Neural progenitor cell (in vitro differentiated cells): ENCODE results near the gene GPI.

Experiments
- EZH2 ChIP-seq: fragments of 200-600 bp; sonication (generic); IDR thresholded peaks from 2 replicates; pipeline ENCODE4 v1.6.1; 2017; ENCODE audit warnings: antibody characterized with exemption, mild to moderate bottlenecking, moderate library complexity
- EZH2phosphoT487 ChIP-seq: fragments of 200-600 bp; sonication (generic); IDR thresholded peaks from 2 replicates; pipeline ENCODE4 v1.6.1; 2017; ENCODE audit warnings: antibody characterized with exemption
- TF ChIP-seq, protein P1 (sequence below): fragments of 200-600 bp; sonication (generic); IDR thresholded peaks from 2 replicates; pipeline ENCODE4 v1.5.1; 2017; ENCODE audit warnings: antibody characterized with exemption, mild to moderate bottlenecking

DNA sequence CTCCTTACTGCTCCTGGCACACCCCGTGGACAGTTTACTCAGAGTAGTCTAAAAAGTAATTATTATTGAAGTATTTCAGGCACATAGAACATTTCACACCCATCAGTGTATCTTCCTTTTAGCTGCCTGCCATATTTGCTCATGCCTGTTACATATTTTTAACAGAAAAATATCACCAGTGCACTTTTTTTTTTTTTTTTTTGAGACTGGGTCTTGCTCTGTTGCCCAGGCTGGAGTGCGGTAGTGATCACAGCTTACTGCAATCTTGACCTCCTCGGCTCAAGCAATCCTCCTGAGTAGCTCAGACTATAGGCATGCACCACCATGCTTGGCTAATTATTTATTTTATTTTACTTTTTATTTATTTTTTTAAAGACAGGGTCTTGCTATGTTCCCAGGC, 40.7 kb upstream of the GPI start:
- TF ChIP-seq EZH2phosphoT487 (no peak), EZH2 (no peak)
- TF ChIP-seq, protein P1, sequence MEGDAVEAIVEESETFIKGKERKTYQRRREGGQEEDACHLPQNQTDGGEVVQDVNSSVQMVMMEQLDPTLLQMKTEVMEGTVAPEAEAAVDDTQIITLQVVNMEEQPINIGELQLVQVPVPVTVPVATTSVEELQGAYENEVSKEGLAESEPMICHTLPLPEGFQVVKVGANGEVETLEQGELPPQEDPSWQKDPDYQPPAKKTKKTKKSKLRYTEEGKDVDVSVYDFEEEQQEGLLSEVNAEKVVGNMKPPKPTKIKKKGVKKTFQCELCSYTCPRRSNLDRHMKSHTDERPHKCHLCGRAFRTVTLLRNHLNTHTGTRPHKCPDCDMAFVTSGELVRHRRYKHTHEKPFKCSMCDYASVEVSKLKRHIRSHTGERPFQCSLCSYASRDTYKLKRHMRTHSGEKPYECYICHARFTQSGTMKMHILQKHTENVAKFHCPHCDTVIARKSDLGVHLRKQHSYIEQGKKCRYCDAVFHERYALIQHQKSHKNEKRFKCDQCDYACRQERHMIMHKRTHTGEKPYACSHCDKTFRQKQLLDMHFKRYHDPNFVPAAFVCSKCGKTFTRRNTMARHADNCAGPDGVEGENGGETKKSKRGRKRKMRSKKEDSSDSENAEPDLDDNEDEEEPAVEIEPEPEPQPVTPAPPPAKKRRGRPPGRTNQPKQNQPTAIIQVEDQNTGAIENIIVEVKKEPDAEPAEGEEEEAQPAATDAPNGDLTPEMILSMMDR: no peak
